Endothelial cell of hepatic sinusoid (primary cell): ENCODE results near the gene GRIN3A.

ENCODE experiments used
- in situ Hi-C: cut with HindIII; loops from 2 replicates; pipeline ENCODE4 v1.10.0; 2017; ENCODE audit warnings: low sequenced_read_pairs

The GRIN3A gene

GRCh38 chr9:101530076-101530711 is 208.3 kb downstream of the GRIN3A start:
- in situ Hi-C loops = no loop called here

DNA sequence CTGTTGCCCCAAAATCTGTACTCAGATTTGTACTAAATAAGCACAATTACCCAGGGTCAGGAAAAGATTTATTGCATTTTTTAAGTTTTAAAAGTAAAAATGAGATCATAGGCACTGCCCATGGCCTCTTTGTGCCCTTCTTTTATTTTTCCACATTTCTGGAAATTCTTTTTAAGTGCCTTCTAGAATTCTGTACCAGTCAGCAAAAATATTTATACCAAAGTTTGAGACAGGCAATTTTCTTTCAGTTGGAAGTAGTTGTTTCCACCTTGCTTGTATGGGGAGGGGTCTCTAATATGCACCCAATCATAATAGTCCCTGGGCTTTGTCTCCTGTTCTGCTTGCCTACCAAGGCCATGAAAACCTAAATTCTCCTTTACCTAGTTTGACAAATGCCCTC is 210.4 kb downstream of the GRIN3A start:
- in situ Hi-C loops = no loop called here

GRCh38 chr9:101527066-101527465 is 211.4 kb downstream of the GRIN3A start:
- in situ Hi-C loops = no loop called here

- in situ Hi-C loops = no loop called here
Measured at GRCh38 chr9:101524371-101524770, 214.1 kb downstream of the GRIN3A start.
